ENCODE results near the gene JAML.

Gene JAML, protein sequence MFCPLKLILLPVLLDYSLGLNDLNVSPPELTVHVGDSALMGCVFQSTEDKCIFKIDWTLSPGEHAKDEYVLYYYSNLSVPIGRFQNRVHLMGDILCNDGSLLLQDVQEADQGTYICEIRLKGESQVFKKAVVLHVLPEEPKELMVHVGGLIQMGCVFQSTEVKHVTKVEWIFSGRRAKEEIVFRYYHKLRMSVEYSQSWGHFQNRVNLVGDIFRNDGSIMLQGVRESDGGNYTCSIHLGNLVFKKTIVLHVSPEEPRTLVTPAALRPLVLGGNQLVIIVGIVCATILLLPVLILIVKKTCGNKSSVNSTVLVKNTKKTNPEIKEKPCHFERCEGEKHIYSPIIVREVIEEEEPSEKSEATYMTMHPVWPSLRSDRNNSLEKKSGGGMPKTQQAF

DNA sequence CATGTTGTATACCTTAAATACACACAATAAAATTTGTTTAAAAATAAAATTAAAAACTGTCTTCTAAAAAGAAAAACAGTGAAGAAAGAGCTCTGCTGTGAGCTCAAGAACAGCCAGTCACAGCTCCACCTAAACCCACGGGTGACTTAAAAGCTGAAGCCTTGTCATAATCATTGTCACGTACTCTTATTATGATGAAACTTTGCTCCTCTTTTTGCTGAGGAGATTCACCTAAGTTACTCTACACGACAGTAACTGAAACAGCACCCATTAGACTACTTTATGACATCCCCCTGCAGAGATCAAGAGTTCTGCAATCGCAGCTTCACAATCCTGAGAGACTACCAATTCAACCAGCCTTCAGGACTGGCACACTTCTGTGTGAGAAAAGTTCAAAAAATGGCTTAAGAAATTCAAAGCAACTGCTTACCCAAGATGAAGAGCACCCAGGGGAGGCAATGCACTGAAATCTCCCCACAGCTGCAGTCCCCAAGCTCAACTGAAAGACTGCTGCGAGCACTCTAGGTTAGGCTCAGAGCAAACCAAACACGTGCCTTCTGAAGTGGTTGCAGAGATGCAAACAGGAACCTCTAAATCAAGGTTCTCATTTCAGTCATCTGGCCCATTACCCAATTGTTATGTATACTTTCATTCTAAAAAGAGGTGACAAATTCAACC is at the start of gene JAML:
Gene JAML, minus strand, starts transcription at position 501 of the 678 bp plus-strand sequence. CDS start 10,145 bp downstream, outside the sequence.
- peak; percentile 67 for DNase-seq

DNA sequence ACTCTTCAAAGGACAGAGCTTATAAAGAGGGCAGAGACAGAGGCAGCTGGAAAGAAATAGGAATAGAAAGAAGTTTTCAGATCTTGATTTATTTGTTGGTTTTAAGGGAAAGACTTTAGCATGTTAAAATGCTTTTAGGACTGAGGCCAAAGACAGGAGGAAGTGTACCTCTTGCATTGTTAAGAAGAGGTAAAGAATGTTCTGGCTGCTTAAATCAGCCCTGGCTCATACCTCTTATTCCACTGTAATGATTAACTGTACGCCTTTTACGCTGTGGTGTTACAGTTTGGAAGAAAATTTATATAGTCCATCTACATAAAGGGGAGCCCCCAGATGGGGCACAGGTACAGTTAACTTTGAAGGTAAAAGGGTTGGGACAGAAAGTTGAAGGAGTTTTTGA is 49.4 kb upstream of the JAML start:
- no peak for DNase-seq

DNA sequence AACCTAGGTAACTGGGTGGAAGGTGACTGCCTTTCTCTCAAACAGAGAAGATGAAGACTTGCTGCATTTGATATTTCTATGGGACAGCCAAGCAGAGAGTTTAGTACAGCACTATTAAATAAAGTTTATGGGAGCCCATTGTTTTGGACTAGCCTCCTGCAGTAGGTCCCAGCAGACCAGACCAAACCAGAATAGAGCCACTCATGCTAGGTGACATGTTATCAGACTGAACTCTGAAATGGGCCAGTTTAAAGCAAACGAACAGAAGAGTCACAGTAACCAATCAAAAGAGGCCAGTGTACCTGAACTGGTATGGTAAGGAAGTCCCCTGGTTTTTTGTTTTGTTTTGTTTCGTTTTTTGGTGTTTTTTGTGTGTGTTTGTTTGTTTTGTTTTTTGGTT is 47.2 kb upstream of the JAML start:
- no peak for DNase-seq

DNA sequence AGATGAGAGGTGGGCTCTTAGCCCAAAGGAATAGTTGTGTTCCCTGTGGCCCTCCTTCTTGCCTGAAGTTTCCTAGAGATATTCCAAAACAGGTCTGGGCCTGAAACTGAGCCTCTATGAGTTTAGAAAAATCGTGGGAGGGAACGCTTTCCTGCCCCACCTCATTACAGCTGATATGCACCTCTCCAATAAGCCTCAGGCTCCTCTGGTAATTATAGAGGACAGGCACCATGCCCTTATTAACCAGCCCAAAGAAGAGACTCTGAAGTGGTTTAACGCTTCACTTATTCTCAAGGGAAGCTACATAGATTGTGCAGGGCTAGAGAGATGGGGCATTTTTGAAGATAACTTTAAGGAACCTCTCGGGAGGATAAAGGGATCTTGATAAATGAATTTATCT is 42.7 kb upstream of the JAML start:
- DNase-seq, result no peak

DNA sequence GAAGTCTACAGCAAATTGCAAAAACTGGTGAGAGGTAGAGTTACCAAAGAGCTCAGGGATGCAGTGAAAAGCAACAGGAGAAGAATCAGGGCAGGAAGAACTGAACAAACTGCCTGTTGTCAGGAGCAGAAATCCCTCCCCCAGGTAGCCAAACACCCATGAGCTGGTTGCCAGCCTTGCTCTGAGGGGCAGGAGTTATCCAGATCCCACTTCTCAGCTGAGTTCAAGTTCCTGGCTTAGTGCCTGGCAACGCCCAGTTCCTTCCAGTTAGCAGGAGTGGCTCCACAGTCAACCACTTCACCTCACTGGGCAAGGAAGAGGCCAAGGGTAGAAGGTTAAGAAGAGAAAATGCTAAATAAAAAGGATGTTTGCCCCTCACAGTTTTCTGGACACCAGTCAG is 41.1 kb upstream of the JAML start:
- DNase-seq, result no peak

DNA sequence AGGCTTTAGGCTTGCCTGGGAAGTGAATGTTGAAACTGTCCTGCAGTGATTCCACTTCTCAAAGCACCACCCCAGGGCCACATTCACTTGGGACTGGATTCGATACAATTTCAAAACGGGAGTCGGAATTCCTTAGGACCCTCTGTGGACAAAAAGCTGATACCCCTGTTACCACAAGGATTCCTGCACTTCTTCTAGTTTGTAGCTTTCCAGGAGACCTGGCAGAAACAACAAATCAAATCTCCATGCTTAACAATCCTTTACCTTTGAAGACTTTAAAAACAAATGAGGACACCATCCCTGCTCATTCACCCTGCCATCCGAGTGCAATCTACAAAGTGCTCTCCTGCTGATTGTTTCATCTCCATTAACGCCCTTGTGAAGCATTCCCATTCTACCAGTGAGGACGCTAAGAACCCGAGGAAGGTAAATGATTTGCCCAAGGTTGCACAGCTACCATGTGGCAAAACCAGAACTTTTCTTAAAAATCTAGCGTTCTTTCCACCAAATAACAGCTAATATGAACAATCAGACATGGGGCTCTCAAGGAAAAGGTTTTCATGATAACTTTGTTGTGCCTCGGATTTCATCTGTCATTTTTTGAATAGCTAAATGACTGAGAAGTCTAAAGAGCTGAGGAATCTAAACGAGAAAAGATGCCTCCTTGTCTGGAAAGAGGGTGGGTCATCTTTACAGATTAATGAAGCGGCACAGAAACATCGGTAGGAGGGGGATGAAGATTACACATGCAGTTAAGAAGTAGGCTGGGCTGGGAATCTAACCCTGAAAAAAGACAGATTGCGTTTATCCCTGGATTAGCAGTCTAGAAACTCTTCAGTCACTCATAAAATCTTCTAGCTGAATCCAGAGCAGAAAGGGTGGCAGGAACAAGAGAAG is 40.0 kb upstream of the JAML start:
- DNase-seq, result no peak

DNA sequence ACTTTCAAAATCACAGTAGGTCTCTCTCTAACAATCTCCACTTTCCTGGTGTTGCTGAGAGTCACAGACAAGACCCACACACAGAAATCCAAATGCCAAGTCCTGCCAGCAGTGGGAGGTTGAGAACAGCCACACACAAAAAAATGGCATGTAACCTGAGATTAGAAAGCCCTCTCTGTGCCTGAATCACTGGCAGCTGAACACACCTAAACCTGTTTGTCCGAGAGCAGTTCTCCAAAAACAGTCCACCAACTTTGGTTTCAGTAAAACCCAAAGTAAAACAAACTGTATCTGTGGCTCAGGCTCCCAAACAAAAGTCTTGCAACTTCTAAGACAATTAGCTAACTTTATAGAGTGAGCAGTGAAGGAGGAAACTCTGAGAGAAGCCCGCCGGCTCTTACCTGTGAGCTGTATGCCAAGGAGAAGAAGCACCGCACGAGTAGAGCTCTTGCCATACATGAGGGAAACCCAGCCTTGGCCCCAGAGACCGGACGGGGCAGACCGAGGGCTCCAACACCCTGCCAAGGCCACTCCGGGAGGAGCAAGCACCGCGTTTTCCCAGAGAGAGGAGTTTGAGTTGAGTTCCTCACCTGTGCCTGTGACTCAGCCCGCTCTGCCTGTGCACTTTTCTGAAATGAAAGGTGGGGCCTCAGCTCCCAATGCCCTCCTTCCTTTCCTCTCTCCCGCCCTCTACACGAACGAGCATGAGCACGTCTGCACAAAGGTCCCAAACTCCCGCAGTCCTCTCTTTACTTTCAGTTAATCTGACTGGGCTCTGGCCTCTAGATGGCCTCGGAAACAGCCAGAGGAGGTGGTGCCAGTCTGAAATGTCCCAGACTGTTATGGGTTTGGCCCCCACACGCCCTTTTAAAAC is 39.1 kb upstream of the JAML start, which contains the start of gene MPZL2:
Gene MPZL2, minus strand, starts transcription at position 603 of the 874 bp plus-strand sequence. Its CDS starts 144 bp downstream, at position 459.
- DNase-seq, result no peak

DNA sequence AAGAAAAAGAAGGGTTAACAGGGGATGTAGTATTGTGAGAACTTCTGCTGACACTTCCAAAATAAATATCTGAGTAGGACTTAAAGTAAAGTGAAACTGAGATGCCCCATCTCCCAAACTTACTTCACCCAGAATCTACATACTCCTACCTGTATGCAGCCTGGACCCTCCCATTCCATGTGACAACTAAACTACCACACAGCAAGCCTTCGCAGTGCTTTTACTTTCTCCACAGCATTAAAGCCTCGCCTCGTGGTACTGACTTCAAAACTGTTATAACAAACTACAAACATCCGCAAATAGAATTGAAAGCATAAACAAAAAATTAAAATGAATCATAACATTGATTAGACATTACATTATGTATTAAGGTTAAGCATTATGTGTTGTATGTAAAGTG is 38.3 kb upstream of the JAML start:
- DNase-seq, result no peak

DNA sequence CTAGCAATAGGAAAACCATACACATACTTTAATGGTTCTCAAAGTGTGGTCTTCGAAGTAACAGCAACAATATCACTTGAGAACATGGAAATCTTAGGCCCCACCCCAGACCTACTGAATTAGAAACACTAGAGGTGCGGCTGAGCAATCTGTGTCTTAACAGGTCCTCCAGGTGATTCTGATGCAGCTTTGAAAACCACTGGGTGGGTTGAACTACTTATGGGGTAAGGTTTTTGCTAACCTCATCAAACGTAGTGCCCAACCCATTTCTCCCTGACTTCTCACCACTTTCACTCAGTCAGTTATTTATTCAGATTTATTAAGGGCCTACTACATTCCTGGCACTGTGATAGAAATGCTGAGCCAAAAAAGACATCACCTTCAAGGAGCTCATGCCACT is 35.5 kb upstream of the JAML start:
- peak; percentile 9 for DNase-seq

DNA sequence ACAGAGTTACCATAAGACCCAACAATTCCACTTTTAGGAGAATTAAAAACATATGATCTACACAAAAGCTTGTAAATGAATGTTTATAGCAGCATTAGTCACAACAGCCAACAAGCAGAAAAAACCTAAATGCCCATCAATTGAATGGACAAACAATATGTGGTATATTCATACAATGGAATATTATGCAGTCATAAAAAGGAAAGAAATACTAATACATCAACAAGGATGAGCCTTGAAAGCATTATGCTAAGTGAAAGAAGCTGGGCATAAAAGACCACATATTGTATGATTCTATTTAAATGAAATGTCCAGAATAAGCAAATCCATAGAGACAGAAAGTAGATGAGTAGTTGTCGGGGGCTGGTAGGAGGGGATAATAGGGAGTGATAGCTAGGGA is 34.3 kb upstream of the JAML start:
- no peak for DNase-seq

DNA sequence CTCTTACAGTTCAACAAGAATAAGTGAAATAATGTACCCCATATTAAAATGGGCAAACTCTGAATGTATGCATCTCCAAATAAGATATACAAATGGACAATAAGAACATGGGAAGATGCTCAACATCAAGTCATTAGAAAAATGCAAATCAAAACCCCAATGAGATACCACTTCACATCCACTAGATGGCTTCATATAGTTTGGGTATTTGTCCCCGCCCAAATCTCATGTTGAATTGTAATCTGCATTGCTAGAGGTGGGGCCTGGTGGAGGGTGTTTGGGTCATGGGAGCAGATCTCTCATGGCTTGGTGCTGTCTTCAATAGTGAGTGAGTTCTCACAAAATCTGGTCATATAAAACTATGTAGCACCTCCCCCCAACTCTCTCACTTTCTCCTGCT is 33.6 kb upstream of the JAML start:
- no peak for DNase-seq

DNA sequence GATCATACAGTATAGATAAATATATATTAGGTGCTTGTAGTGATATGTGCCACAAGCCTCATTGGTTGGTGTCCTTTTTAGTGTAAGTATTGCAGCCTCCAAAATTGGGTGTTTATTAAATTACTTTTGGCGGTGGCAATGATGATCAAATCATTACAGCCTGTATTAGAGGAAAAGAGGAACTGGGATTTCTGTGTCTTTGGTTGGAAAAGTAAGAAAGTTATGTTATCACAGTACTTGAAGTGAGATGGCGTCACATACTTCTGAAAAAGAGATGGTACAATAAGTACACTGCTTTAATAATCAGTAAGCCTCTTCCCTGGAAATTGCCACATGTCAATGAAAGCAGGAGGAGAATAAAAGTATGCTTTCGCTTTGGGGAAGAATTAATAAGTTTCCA is 27.9 kb upstream of the JAML start:
- no peak for DNase-seq

DNA sequence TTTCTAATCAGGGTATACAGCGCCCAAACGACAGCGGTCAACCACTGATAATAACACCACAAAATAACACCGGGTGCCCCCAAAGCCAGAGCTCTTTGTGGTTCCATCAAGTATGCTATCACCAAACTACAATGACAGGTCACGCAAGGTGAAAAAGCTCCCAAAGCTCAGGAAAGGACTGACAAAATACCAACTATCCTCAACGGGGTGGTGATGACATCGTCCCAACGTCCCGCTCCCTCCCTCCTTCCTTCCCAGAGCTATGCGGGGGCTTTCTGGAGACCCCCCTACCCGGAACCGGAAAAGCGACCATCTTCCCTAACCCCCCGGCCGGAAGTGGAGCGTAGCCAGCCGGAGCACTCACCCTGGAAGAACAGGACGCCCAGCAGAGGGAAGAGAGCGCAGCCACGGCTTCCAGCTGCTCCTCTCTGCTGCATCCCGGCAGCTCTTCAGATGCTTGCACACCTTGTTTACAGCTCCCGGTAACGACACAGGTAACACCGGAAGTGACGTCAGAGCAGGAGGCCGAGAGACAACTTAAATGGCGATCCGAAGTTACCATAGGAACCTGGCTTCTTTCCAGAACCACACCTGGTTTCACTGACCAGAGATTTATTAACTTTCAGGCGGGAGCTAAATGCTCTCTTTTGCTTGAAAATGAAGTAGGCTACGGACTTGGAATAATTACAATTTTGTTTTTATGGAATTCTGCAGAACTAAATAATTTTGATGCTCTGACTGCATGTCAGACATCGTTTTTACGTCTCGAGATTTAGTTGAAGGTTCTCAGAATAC is 27.2 kb upstream of the JAML start, which contains the start of gene MPZL3:
Gene MPZL3, minus strand, starts transcription at position 508 of the 795 bp plus-strand sequence. Its CDS starts 71 bp downstream, at position 437.
- DNase-seq, result peak; percentile 82

DNA sequence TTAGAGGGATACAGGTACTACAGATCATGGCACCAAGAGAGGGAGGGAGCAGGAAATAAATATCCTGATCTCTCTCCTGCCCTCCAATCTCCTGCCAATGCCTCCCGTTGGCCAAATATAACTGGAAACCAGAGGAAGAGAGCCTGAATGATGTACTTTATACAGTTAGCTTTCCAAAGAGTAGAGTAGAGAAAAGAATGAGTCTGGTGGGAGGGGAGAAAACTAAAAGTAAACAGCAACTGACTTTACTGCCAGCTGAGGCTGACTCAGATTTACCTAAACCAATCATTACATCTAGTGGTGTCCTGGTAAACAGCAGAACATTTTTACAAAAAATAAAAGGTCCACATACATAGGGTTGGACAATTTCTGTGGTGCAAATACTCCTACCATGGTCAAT is 22.2 kb upstream of the JAML start:
- DNase-seq, result no peak

DNA sequence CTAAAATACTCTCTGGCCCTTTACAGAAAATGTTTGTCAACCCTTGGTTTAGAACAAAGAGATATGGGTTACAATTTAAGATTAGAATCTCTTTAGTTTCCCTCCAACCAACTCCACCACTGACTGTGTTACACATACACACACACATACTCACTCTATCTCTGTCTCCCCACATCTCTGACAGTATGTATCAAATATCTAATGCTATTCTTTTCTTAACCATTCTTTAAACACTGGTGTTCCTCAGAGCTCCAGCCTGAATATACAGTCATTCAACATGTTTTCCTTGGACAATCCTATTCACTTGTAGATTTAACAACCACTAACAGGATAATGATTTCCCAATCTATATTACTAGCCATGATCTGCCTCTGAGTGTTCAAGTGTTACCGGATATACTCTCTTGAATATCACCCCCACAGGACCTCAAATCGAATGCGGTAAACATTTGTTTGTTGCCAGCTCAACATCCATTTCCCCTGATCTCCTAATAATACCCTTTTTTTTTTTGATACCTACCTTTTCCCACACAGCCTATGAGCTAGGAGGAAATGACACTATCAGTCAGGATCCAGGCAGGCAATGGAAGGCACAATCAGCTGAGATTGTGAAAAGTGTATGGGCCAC is 21.2 kb upstream of the JAML start:
- DNase-seq, result no peak

DNA sequence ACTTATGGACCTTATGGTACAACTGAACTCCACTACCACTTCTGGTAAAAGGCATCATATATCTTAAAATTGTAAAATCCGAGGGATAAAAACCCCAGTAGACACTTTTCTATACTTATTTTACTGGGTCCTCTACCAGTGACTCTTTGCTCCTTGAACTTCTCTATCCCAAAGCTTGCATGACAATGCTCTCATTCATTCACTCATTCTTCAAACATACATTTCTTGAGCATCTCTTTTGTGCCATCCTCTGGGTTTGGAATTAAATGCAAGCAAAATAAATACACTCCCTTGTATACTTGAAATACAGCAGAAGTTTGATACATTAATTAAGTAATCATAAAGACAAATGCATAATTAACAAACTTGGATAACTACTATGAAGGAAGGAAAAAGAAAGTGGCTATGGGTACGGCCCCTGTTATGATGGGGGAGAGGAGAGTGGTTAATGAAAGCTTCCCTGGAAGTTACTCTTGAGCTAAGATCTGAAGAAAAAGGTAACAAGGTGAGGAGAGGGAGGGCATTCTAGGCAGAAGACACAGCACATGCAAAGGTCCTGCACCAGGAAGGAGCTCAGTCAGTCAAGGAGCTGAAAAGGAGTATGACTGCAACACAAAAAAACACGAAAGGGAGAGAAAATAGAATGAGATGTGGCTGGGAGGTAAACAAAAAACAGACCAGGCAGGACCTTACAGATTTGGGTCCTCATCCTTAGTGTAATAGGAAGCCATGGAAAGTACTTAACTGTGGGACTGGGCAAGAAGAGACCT is 19.4 kb upstream of the JAML start:
- DNase-seq, result no peak

DNA sequence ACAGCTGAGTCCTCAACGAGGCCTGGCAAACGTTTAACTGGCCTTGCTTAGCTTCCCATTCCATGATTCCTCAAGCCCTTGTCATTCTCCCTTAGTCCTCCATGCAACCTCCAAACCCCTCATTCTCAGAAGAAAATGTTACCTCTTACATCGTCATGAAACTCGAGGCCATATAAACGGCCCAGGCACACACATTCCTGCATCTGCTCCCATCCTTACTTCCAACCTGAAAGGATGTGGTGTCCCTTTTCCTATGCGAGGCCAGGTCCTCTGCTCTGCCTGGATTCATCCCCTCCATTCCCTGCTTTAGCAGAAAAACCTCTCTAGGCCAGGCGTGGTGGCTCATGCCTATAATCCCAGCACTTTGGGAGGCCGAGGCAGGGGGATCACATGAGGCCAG is 18.4 kb upstream of the JAML start:
- no peak for DNase-seq

DNA sequence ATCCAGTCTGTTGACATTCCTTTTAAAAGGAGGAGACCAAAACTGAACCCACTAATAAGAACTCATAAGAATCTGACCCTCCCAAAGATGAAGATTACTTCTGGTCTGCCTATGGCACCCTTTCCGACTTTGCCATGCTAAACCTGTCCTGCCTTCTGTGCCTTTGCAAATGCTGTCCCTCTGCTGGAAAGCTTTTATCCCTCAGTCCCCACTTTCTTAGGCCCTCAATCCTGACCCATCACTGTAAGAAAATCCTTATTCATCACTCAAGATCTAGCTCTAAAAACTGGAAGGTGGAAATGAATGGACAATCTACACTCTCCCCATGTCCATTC is 16.9 kb upstream of the JAML start:
- no peak for DNase-seq

DNA sequence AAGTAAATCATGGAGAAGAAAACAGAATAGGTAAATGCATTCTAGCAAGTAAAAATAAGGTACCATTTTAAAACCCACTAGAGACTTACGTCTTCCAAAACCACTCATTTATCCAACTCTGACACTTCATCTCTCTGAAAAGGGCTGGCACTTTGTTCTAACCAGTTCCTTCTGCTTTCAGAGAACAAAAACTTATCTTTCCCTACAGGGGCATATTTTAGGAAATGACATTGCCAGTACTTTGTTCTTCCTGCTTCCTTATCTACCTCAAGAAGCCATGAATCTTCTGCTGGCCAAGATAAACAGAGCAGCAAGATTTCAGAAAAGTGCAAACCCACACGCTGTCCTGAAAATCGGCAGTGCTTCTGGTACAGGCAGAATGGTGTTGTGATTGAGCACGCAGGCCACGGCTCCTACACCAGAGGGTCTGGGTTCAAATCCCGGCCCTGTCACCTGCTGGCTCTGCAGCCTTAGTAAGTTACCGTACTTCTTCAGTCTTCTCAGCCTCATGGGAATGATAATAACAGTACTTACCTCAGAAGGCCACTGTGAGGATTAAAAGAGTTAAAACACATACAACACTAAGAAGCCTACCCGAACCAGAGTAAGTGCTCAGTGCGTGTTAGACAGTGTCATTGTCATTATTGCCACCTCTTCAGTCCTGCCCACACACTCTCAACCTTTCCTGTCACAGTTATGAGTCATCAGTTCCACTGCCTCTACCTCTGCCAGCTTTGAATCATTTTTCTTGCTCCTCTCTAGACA is 16.4 kb upstream of the JAML start:
- DNase-seq, result peak; percentile 65
